ENCODE data around the gene ASS1. TPM values are rescaled to one million over a fixed set of nuclear protein-coding genes. Genes with fewer than 3 reads are reported as not detected.

The ASS1 gene
- total RNA-seq, 4 donors from 2014 or later, result 78.4 to 156 (median 105) TPM

DNA sequence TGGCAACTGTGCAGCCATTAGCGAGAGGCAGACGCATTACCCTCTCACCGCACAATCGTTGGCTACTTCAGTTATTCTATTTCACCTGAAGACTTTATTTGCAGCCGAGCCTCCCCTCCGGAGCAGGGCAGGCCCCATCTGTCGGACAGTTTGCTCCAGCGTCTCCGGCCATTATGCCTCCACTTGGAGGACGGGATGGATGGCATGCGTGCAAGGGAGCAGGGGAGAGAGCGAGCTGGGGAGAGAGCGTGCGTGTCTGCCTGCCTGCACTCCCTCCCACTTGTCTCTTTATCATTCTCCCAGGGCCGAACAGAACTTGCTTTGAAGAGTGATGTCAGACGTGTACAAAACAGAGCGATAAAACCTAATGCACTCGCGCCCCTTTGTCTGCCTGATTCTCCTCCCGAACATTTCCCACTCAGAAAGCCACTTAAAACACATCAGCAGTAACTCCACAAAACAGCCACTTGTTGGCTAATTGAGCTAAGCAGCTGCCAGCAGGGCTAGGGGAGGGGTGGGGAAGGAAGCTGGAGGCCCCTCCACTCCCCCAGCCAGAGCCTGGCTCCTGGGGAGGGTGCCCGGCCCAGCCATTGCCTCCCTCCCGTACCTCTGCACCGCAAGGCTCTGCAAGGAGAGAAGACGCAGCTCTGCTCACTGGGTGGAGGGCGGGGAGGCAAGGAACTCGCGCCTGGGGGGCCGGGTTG is 91.2 kb downstream of the ASS1 start:
- Histone ChIP-seq H3K4me3 (peak overlapping the region; percentile 18 to 24), H3K27ac (peak overlapping the region; percentile 64 to 87), H3K4me1 (no peaks in the 10 kb centered on the region), H3K9me3 (no peaks in the 10 kb centered on the region), H3K27me3 (no peaks in the 10 kb centered on the region), H3K36me3 (no peaks in the 10 kb centered on the region)
- intact Hi-C loops (cut with DNase I; ENCODE audit: low total_unique reads), result no loop called here
- TF ChIP-seq POLR2A (IDR thresholded peaks at IDR 0.05), result peak in 1 of 2 donors; percentile 30
- TF ChIP-seq, protein P1, sequence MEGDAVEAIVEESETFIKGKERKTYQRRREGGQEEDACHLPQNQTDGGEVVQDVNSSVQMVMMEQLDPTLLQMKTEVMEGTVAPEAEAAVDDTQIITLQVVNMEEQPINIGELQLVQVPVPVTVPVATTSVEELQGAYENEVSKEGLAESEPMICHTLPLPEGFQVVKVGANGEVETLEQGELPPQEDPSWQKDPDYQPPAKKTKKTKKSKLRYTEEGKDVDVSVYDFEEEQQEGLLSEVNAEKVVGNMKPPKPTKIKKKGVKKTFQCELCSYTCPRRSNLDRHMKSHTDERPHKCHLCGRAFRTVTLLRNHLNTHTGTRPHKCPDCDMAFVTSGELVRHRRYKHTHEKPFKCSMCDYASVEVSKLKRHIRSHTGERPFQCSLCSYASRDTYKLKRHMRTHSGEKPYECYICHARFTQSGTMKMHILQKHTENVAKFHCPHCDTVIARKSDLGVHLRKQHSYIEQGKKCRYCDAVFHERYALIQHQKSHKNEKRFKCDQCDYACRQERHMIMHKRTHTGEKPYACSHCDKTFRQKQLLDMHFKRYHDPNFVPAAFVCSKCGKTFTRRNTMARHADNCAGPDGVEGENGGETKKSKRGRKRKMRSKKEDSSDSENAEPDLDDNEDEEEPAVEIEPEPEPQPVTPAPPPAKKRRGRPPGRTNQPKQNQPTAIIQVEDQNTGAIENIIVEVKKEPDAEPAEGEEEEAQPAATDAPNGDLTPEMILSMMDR (IDR thresholded peaks at IDR 0.05), result no peak
- peak in 1 of 2 donors; percentile 58 for DNase-seq

GRCh38 chr9:130536701-130537107 is 91.9 kb downstream of the ASS1 start:
- no peak for TF ChIP-seq POLR2A (IDR thresholded peaks at IDR 0.05)
- TF ChIP-seq, protein P1 (IDR thresholded peaks at IDR 0.05), result no peak
- intact Hi-C loops (cut with DNase I; ENCODE audit: low total_unique reads), result no loop called here
- no peak for DNase-seq
- H3K9me3 ChIP-seq, result no peaks in the 10 kb centered on the region
- peak overlapping the region; percentile 64 to 87 for H3K27ac ChIP-seq
- H3K4me1 ChIP-seq, result no peaks in the 10 kb centered on the region
- no peak overlapping the region for H3K4me3 ChIP-seq
- H3K27me3 ChIP-seq, result no peaks in the 10 kb centered on the region
- H3K36me3 ChIP-seq, result no peaks in the 10 kb centered on the region

- DNase-seq, result peak in 1 of 2 donors; percentile 17
- H3K4me1 ChIP-seq, result no peaks in the 10 kb centered on the region
- peak overlapping the region in 1 of 2 donors; percentile 87 for H3K27ac ChIP-seq
- H3K36me3 ChIP-seq, result no peaks in the 10 kb centered on the region
- H3K27me3 ChIP-seq, result no peaks in the 10 kb centered on the region
- intact Hi-C loops (cut with DNase I; ENCODE audit: low total_unique reads), result no loop called here
- TF ChIP-seq, protein P1 (IDR thresholded peaks at IDR 0.05), result no peak
- TF ChIP-seq POLR2A (IDR thresholded peaks at IDR 0.05), result no peak
- H3K4me3 ChIP-seq, result no peak overlapping the region
- no peaks in the 10 kb centered on the region for H3K9me3 ChIP-seq
These were observed 92.7 kb downstream of the ASS1 start for GRCh38 chr9:130537346-130538050.

- Histone ChIP-seq H3K4me3 (no peak overlapping the region), H3K27me3 (no peaks in the 10 kb centered on the region), H3K27ac (no peak overlapping the region), H3K9me3 (no peaks in the 10 kb centered on the region), H3K4me1 (no peaks in the 10 kb centered on the region), H3K36me3 (no peaks in the 10 kb centered on the region)
- peak in 1 of 2 donors; percentile 41 for DNase-seq
- intact Hi-C loops (cut with DNase I; ENCODE audit: low total_unique reads), result no loop called here
- TF ChIP-seq, protein P1 (IDR thresholded peaks at IDR 0.05), result no peak
- TF ChIP-seq POLR2A (IDR thresholded peaks at IDR 0.05), result no peak
These were observed 94.9 kb downstream of the ASS1 start for GRCh38 chr9:130539420-130540223.

Measured in uterus (tissue), 4 donors.